IPS-15b (cell line): ENCODE measurements around the gene CWC27.
"Not testable (repeated sequence)": the region's sequence is repeated elsewhere in the genome, so short reads cannot be mapped to it uniquely, and the experiment has no call there.

Experiments used
- H3K27me3 ChIP-seq: one replicate; pipeline ENCODE4 v1.6.1; 2013; ENCODE audit warnings: low read length; ENCODE audit not compliant: control insufficient read depth, insufficient read depth
- H3K36me3 ChIP-seq: one replicate; pipeline ENCODE4 v1.6.1; 2013; ENCODE audit warnings: low read length; ENCODE audit not compliant: control insufficient read depth, insufficient read depth
- H3K4me1 ChIP-seq: one replicate; pipeline ENCODE4 v1.6.1; 2013; ENCODE audit warnings: mild to moderate bottlenecking, low read length; ENCODE audit not compliant: control insufficient read depth, insufficient read depth
- H3K4me3 ChIP-seq: one replicate; pipeline ENCODE4 v1.5.1; 2013; ENCODE audit warnings: low read depth, low read length
- H3K9ac ChIP-seq: one replicate; pipeline ENCODE4 v1.6.1; 2013; ENCODE audit warnings: low read depth, mild to moderate bottlenecking, low read length
- H3K9me3 ChIP-seq: one replicate; pipeline ENCODE4 v1.6.1; 2013; ENCODE audit warnings: mild to moderate bottlenecking, low read length; ENCODE audit not compliant: control insufficient read depth, insufficient read depth

The CWC27 gene

GRCh38 chr5:64930672-64931318, 162.1 kb downstream of the CWC27 start:
- no peak overlapping the region for H3K9ac ChIP-seq
- no peak overlapping the region for H3K4me3 ChIP-seq
- no peaks in the 10 kb centered on the region for H3K4me1 ChIP-seq

GRCh38 chr5:64939422-64939771, 170.7 kb downstream of the CWC27 start:
- H3K4me1 ChIP-seq, H3K36me3 ChIP-seq, H3K9ac ChIP-seq, H3K9me3 ChIP-seq, H3K27me3 ChIP-seq: not testable (repeated sequence)
- peak overlapping the region; percentile 52 for H3K4me3 ChIP-seq

More at GRCh38 chr5:64930672-64931318, 162.1 kb downstream of the CWC27 start:
- H3K9me3 ChIP-seq: no peaks in the 10 kb centered on the region
- H3K36me3 ChIP-seq: no peaks in the 10 kb centered on the region
- no peaks in the 10 kb centered on the region for H3K27me3 ChIP-seq

GRCh38 chr5:64939772-64940510, 171.2 kb downstream of the CWC27 start:
- Histone ChIP-seq H3K9me3 (no peaks in the 10 kb centered on the region), H3K4me1 (peaks cover 3% of the 10 kb centered on the region), H3K9ac (peak overlapping the region; percentile 37), H3K4me3 (peak overlapping the region; percentile 52), H3K27me3 (no peaks in the 10 kb centered on the region), H3K36me3 (no peaks in the 10 kb centered on the region)

GRCh38 chr5:64942460-64942859, 173.7 kb downstream of the CWC27 start:
- Histone ChIP-seq H3K4me1 (peaks cover 3% of the 10 kb centered on the region), H3K27me3 (no peaks in the 10 kb centered on the region), H3K9me3 (no peaks in the 10 kb centered on the region), H3K9ac (no peak overlapping the region), H3K4me3 (no peak overlapping the region), H3K36me3 (no peaks in the 10 kb centered on the region)

DNA sequence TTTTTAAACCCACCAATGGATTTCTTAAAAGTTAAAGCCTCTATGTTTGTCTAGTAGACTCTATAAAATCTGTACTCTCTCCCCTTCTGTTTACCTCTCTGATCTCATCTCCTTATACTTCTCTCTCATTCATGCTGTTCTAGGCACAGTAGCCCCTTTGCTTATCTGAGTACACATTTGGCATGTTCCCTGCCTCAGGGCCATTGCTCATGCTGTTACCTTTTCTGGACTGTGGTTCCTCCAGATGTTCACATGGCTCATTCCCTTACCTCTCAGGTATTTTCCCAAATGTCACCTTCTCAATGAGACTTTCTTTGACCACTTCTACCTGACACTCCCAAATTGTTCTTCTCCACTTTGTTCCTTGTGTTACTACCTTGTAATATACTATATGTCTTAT, 176.1 kb downstream of the CWC27 start:
- Histone ChIP-seq H3K36me3 (no peaks in the 10 kb centered on the region), H3K27me3 (no peaks in the 10 kb centered on the region), H3K4me1 (peaks cover 3% of the 10 kb centered on the region), H3K4me3 (no peak overlapping the region), H3K9ac (no peak overlapping the region), H3K9me3 (no peaks in the 10 kb centered on the region)

- H3K9me3 ChIP-seq: no peaks in the 10 kb centered on the region
- no peaks in the 10 kb centered on the region for H3K36me3 ChIP-seq
- H3K27me3 ChIP-seq: no peaks in the 10 kb centered on the region
- no peak overlapping the region for H3K9ac ChIP-seq
- H3K4me3 ChIP-seq: no peak overlapping the region
- no peaks in the 10 kb centered on the region for H3K4me1 ChIP-seq
These were observed 178.3 kb downstream of the CWC27 start for GRCh38 chr5:64947031-64947430.

DNA sequence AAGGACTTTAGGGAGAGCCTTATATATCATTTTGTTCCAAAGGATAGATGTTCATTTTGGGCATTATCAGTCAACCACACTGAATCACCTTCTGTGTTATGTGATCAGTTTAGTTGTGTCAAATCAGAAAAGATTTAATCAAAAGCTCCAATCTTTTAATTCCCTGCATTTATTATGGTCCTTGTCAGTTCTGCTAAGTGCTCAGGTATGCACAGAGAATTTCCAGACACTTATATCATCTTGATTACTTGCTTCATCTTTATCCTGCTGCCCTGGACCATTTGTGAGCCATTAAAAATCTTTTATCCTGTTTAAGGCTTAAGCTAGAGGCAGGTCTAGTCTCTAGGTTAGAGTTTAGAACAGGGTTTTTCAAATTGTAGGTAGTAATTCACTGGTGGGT, 179.1 kb downstream of the CWC27 start:
- Histone ChIP-seq H3K36me3 (no peaks in the 10 kb centered on the region), H3K9me3 (no peaks in the 10 kb centered on the region), H3K9ac (no peak overlapping the region), H3K4me3 (no peak overlapping the region), H3K4me1 (no peaks in the 10 kb centered on the region), H3K27me3 (no peaks in the 10 kb centered on the region)

GRCh38 chr5:64949331-64949730, 180.6 kb downstream of the CWC27 start:
- H3K27me3 ChIP-seq: no peaks in the 10 kb centered on the region
- H3K9ac ChIP-seq: no peak overlapping the region
- H3K36me3 ChIP-seq: no peaks in the 10 kb centered on the region
- no peaks in the 10 kb centered on the region for H3K9me3 ChIP-seq
- no peaks in the 10 kb centered on the region for H3K4me1 ChIP-seq
- H3K4me3 ChIP-seq: no peak overlapping the region

GRCh38 chr5:64952951-64953673, 184.4 kb downstream of the CWC27 start:
- no peaks in the 10 kb centered on the region for H3K36me3 ChIP-seq
- no peaks in the 10 kb centered on the region for H3K9me3 ChIP-seq
- no peak overlapping the region for H3K4me3 ChIP-seq
- no peaks in the 10 kb centered on the region for H3K27me3 ChIP-seq
- no peak overlapping the region for H3K9ac ChIP-seq
- no peaks in the 10 kb centered on the region for H3K4me1 ChIP-seq

- H3K9me3 ChIP-seq: no peaks in the 10 kb centered on the region
- no peaks in the 10 kb centered on the region for H3K4me1 ChIP-seq
- H3K9ac ChIP-seq: no peak overlapping the region
- H3K27me3 ChIP-seq: no peaks in the 10 kb centered on the region
- H3K4me3 ChIP-seq: no peak overlapping the region
- no peaks in the 10 kb centered on the region for H3K36me3 ChIP-seq
These were observed 185.8 kb downstream of the CWC27 start for GRCh38 chr5:64954518-64954917.

DNA sequence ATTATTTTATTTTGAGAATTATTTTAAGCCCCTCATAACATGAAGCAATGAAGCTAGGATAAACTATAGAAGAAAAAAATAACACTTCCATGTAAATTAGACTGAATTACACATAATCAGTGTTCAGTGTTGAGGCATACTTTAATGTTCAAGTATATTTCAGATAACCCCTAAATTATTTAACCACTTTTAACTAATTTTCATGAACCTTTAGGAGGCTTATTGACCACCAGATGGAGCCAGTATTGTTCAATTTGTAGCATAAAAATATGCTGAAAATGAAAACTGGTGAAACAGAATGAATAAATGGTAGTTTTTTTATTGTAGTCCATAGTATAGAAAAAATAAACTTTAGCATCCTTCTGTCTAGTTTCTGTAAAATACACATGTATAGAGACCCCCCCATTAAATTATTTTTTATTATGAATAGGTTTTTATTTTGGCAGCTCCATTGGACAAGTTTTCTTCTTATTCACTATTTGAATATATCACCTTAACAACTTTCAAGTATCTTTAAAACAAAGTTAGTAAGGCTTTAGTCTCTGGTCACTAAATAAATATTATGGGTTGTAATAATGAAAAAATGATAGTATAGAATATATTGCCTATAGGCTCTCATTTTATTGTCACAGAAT, 190.1 kb downstream of the CWC27 start:
- no peaks in the 10 kb centered on the region for H3K27me3 ChIP-seq
- no peaks in the 10 kb centered on the region for H3K36me3 ChIP-seq
- no peak overlapping the region for H3K4me3 ChIP-seq
- no peak overlapping the region for H3K9ac ChIP-seq
- H3K4me1 ChIP-seq: no peaks in the 10 kb centered on the region
- H3K9me3 ChIP-seq: no peaks in the 10 kb centered on the region
